ENCODE results near the gene IQGAP2. TPM values are rescaled to one million over a fixed set of nuclear protein-coding genes. Genes with fewer than 3 reads are reported as not detected.

IQGAP2 gene
- total RNA-seq, 1 donor from 2014 or later = 1.4 TPM

- peaks cover 39% of the 10 kb centered on the region for H3K36me3 Mint-ChIP-seq (ENCODE audit: unreplicated experiment)
Observed at GRCh38 chr5:76729373-76730290, 326.5 kb downstream of the IQGAP2 start.

GRCh38 chr5:76732405-76733048 is 329.4 kb downstream of the IQGAP2 start:
- Mint-ChIP-seq H3K36me3 (ENCODE audit: unreplicated experiment) (peaks cover 35% of the 10 kb centered on the region), H3K4me3 (ENCODE audit: unreplicated experiment) (no peak overlapping the region), H3K27ac (ENCODE audit: unreplicated experiment) (no peak overlapping the region)

More at GRCh38 chr5:76729373-76730290, 326.5 kb downstream of the IQGAP2 start:
- no peak for DNase-seq
- Mint-ChIP-seq H3K4me1 (ENCODE audit: low read depth, unreplicated experiment) (peaks cover 10% of the 10 kb centered on the region), H3K9me3 (ENCODE audit: unreplicated experiment) (peaks cover 3% of the 10 kb centered on the region), H3K27me3 (ENCODE audit: unreplicated experiment) (peaks cover 3% of the 10 kb centered on the region), H3K27ac (ENCODE audit: unreplicated experiment) (no peak overlapping the region), H3K4me3 (ENCODE audit: unreplicated experiment) (no peak overlapping the region)
- TF ChIP-seq CTCF (IDR thresholded peaks at IDR 0.05; ENCODE audit: partially characterized antibody, unreplicated experiment) = no peak

GRCh38 chr5:76733049-76733417 is 329.9 kb downstream of the IQGAP2 start:
- H3K36me3 Mint-ChIP-seq (ENCODE audit: unreplicated experiment) = peaks cover 35% of the 10 kb centered on the region
- no peak overlapping the region for H3K4me3 Mint-ChIP-seq (ENCODE audit: unreplicated experiment)
- peaks cover 3% of the 10 kb centered on the region for H3K9me3 Mint-ChIP-seq (ENCODE audit: unreplicated experiment)
- H3K27ac Mint-ChIP-seq (ENCODE audit: unreplicated experiment) = no peak overlapping the region
- H3K27me3 Mint-ChIP-seq (ENCODE audit: unreplicated experiment) = peaks cover 3% of the 10 kb centered on the region
- DNase-seq = no peak
- no peak for TF ChIP-seq CTCF (IDR thresholded peaks at IDR 0.05; ENCODE audit: partially characterized antibody, unreplicated experiment)
- H3K4me1 Mint-ChIP-seq (ENCODE audit: low read depth, unreplicated experiment) = peaks cover 13% of the 10 kb centered on the region

More at GRCh38 chr5:76732405-76733048, 329.4 kb downstream of the IQGAP2 start:
- Mint-ChIP-seq H3K27me3 (ENCODE audit: unreplicated experiment) (peaks cover 3% of the 10 kb centered on the region), H3K9me3 (ENCODE audit: unreplicated experiment) (peaks cover 3% of the 10 kb centered on the region), H3K4me1 (ENCODE audit: low read depth, unreplicated experiment) (peaks cover 13% of the 10 kb centered on the region)
- no peak for DNase-seq
- no peak for TF ChIP-seq CTCF (IDR thresholded peaks at IDR 0.05; ENCODE audit: partially characterized antibody, unreplicated experiment)

GRCh38 chr5:76735762-76736545 is 332.9 kb downstream of the IQGAP2 start:
- H3K4me1 Mint-ChIP-seq (ENCODE audit: low read depth, unreplicated experiment) = peaks cover 13% of the 10 kb centered on the region
- no peaks in the 10 kb centered on the region for H3K9me3 Mint-ChIP-seq (ENCODE audit: unreplicated experiment)
- no peak for TF ChIP-seq CTCF (IDR thresholded peaks at IDR 0.05; ENCODE audit: partially characterized antibody, unreplicated experiment)
- H3K36me3 Mint-ChIP-seq (ENCODE audit: unreplicated experiment) = peaks cover 11% of the 10 kb centered on the region
- H3K27me3 Mint-ChIP-seq (ENCODE audit: unreplicated experiment) = peaks cover 3% of the 10 kb centered on the region
- H3K4me3 Mint-ChIP-seq (ENCODE audit: unreplicated experiment) = no peak overlapping the region
- no peak overlapping the region for H3K27ac Mint-ChIP-seq (ENCODE audit: unreplicated experiment)
- no peak for DNase-seq
